DND-41 (cell line): Measurements from ENCODE around the gene PPP2R5E.

ENCODE experiments used
- ATAC-seq: fragments of 200-7000 bp; cut with Tn5 transposase; 3 replicates; pipeline ENCODE4 v1.9.1; 2021; ENCODE audit warnings: low read depth; ENCODE audit not compliant: insufficient read depth
- DNase-seq: peaks from one replicate; pipeline ENCODE4 v3.0.0-alpha.2; 2020
- H2AFZ ChIP-seq: 2 replicates; pipeline ENCODE4 v1.6.0; 2012; ENCODE audit warnings: low read depth, low read length
- H3K27ac ChIP-seq: 2 replicates; pipeline ENCODE4 v1.5.1; 2012; ENCODE audit warnings: low read length, inconsistent platforms
- H3K27me3 ChIP-seq: fragments of 200-600 bp; sonication (generic); 2 replicates; pipeline ENCODE4 v1.6.0; 2012; ENCODE audit warnings: low read length, mild to moderate bottlenecking, inconsistent platforms; ENCODE audit not compliant: insufficient read depth, poor library complexity
- H3K36me3 ChIP-seq: 2 replicates; pipeline ENCODE4 v1.5.1; 2012; ENCODE audit warnings: low read length, inconsistent platforms; ENCODE audit not compliant: insufficient read depth
- H3K4me1 ChIP-seq: 2 replicates; pipeline ENCODE4 v1.5.1; 2012; ENCODE audit warnings: mild to moderate bottlenecking, low read length; ENCODE audit not compliant: insufficient read depth
- H3K4me2 ChIP-seq: 2 replicates; pipeline ENCODE4 v1.6.0; 2012; ENCODE audit warnings: mild to moderate bottlenecking, moderate library complexity, low read length, inconsistent platforms; ENCODE audit not compliant: insufficient read depth
- H3K4me3 ChIP-seq, 2 experiments: fragments of 200-600 bp in 1 of 2; shearing (Covaris generic) in 1 of 2; 2 replicates each; pipeline ENCODE4 v1.5.1; 2012 to 2016; ENCODE audit warnings: inconsistent platforms in 2 of 2, low read length in 2 of 2, mild to moderate bottlenecking in 2 of 2, low read depth in 1 of 2, moderate library complexity in 1 of 2
- H3K79me2 ChIP-seq: 2 replicates; pipeline ENCODE4 v1.6.0; 2012; ENCODE audit warnings: low read length, inconsistent platforms; ENCODE audit not compliant: insufficient read depth
- H3K9ac ChIP-seq: 2 replicates; pipeline ENCODE4 v1.6.0; 2012; ENCODE audit warnings: low read depth, mild to moderate bottlenecking, inconsistent platforms, low read length, moderate library complexity
- H3K9me3 ChIP-seq: 2 replicates; pipeline ENCODE4 v1.5.1; 2012; ENCODE audit warnings: low read length, moderate library complexity, mild to moderate bottlenecking, inconsistent platforms; ENCODE audit not compliant: insufficient read depth, severe bottlenecking
- H4K20me1 ChIP-seq: 2 replicates; pipeline ENCODE4 v1.6.0; 2012; ENCODE audit warnings: low read length; ENCODE audit not compliant: insufficient read depth
- CTCF ChIP-seq: IDR thresholded peaks from 2 replicates; pipeline ENCODE4 v1.5.1; 2012; ENCODE audit warnings: borderline replicate concordance, low read length, moderate library complexity, mild to moderate bottlenecking; ENCODE audit not compliant: poor library complexity, severe bottlenecking; ENCODE audit errors: extremely low read depth
- EZH2 ChIP-seq: IDR thresholded peaks from 3 replicates; pipeline ENCODE4 v1.6.1; 2012; ENCODE audit warnings: borderline replicate concordance, low read depth, mild to moderate bottlenecking, moderate library complexity, low read length, inconsistent platforms; ENCODE audit not compliant: severe bottlenecking

Gene PPP2R5E

GRCh38 chr14:63322472-63322871 is 220.7 kb downstream of the PPP2R5E start:
- Histone ChIP-seq H2AFZ (no peak overlapping the region), H3K36me3 (no peaks in the 10 kb centered on the region), H3K27me3 (no peaks in the 10 kb centered on the region), H4K20me1 (no peaks in the 10 kb centered on the region), H3K27ac (no peak overlapping the region), H3K9me3 (no peaks in the 10 kb centered on the region), H3K4me3 (no peak overlapping the region), H3K79me2 (no peaks in the 10 kb centered on the region), H3K4me2 (no peak overlapping the region), H3K4me1 (no peaks in the 10 kb centered on the region), H3K9ac (no peak overlapping the region)
- DNase-seq (no peak), ATAC-seq (no peak)
- TF ChIP-seq CTCF, result no peak
- no peak for TF ChIP-seq EZH2
